NCI-H2196 treated with DMSO at 0.1 percent for 48 hours (cell line): ENCODE measurements around the gene PSD.

Experiments
- DNase-seq: peaks from one replicate; lab custom pipeline; 2025; ENCODE audit not compliant: unreplicated experiment; lab: John Stamatoyannopoulos, UW

Gene PSD

DNA sequence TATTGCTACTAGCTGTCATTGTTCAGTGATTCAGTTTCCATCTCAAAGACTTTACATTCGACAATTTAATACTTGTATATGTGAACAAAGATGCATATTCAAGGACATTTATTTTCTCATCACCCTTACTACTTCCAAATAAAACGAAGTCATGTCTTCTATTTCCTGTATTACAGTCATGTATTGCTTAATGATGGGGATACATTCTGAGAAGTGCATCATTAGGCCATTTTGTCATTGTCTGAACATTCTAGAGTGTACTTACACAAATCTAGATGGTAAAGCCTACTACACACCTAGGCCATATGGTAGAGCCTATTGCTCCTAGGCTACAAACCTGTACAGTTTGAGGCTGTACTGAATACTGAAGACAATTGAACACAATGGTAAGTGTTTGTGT is 26.3 kb upstream of the PSD start:
- DNase-seq, result no peak

DNA sequence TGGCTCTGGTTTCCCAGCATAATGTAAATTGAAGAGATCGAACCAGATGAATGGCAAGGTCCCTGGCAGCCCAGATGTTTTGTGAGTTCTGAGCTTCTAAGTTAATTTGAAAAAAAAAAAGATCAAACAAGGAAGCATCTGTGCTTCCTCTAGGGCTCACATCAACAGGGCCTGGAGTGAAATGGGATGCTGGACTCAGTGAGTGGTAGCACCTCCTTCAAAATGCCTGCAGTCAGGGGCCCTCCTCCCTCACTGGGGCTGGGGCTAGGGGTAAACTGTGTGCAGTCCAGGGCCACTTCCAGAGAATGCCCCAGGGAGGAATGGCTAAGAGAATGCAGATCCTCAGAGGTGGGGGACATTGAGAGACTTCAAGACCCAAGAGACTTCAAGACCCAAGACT is 19.8 kb upstream of the PSD start:
- DNase-seq, result no peak

DNA sequence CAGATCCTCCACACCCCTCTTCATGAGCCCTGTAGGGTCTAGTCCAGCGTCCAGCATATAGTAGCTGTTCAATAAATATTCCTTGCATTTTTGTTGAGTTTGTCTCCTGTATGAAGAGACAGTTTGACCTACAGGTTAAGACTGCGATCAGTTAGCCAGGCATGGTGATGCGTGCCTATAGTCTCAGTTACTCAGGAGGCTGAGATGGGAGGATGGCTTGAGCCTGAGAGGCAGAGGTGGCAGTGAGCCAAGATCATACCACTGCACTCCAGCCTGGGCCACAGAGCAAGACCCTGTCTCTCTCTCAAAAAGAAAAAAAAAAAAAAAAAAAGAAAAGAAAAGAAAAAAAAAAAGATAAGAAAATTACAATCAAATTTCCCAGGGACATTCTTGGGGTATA is 18.9 kb upstream of the PSD start:
- no peak for DNase-seq

DNA sequence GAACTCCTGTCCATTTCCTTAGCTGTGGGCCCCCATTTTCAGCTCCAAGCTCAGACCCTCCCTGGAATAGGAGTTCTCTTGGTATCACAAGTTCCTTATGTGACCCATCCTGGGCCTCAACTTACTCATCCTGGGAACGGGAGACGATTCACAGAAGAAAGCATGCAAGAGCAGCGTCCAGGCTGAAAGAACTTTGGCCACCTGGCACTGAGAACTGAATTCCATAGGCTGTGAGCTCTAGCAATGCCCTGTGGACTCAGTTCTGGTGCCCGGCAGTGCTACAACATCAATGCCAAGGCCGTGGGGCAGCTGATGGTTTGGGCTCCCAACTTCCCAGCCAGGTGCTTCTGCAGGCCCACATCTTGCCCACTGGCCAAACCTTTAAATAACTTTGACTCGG is 17.7 kb upstream of the PSD start:
- DNase-seq, result no peak

DNA sequence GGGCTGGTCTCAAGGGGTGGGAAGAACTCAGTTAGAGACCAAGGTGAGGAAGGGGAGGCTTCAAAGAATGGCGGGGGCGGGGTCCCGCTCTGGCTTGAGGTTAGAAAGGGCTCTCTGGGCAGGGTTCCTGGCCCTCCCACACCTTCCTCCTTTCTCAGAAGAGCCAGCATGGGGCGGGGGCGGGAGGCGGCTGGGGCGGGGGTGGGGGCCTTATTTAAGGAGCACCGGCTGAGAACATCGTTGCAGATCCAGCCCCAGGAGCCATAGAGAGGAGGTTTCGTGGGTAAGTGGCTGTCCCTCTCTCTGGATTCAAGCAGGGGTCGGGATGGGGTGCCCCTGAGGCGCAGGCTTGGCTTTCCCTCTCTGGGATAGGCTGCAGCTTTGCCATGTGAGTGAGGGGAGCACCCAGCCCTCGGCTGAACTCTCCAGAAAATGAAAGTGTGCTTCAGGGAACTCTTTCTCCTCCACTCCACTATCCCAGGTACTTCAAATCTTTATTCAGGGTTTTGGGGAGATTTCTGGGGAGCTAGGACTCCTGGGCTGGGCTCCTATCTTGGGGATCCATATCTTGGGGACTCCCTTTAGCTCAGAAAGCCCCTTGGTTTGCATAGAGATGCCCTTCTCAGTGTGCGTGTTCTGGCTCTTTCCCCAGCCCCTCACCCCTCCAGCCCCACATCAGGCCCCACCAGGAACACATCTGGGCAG is 17.1 kb upstream of the PSD start:
- no peak for DNase-seq

DNA sequence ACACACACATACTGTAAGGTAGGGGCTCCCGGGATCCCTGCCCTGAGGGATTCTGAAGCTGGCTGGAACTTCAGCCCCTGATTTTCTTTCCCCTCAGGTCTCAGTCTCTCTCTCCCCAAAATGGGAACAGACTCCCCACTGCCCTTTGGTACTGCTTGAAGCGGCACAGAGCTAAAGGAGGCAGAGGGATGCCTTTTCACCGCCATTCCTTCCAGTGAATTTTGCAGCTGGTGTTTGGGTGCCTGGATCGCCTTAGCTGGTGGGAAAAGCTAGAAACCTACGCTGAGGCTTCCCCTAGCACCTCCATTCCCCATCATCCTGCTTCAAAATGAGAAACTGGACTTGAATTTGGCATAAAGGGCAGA is 16.5 kb upstream of the PSD start:
- DNase-seq, result no peak

DNA sequence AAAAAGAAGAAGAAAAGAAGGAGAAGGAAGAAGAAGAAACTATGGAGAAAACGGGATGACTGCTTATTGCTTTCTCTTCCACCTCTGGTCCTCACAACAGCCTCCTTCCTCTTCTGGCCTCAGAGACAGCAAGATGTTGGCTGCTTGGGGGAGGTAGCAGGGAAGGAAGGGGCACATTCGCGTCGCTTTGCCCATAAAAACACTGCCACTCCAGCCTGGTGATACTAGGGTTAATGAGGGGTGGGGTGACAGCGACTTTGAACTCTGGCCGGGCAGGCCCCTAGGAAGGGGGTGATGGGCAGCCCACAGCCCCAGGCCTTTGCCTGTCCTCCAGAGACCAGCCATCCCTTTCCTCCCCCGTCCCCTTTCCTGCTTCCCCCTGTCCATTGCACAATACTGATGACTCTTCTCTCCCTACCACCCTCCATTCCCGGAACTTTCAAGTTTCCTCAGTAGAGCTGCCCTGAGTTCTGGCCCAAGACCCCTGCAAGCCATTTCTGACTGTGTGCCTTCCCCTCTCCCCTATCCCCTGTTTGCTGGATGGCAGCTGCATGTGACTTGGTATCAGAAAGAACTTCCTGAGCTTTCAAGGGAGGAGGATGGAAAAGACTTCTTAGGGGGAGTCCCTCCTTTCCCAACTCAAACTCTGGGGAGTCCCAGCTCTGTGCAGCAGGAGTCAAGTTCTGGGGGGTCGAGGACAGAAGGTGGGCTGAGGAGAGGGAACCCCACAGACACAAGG is 16.0 kb upstream of the PSD start:
- no peak for DNase-seq

DNA sequence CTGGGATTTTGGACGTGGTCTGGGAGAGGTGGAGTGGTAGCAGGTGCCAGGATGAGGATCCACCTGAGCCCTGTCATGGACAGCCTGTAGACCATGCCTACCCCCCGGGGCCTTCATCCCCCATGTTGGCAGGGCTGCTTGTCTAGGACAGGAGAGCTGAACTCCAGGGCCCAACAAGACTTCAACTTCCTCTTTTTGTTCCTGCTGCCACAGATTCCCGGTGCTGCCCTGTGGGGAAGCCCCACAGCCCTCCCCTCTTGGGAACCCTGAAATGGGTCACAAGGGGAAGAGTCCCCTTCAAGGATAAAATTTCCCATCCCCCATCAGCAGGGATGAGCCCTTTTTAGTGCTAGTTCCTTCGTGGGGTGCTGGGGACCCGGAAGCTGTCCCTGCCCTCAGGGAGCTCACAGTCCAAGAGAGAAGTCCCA is 15.0 kb upstream of the PSD start:
- DNase-seq, result no peak

DNA sequence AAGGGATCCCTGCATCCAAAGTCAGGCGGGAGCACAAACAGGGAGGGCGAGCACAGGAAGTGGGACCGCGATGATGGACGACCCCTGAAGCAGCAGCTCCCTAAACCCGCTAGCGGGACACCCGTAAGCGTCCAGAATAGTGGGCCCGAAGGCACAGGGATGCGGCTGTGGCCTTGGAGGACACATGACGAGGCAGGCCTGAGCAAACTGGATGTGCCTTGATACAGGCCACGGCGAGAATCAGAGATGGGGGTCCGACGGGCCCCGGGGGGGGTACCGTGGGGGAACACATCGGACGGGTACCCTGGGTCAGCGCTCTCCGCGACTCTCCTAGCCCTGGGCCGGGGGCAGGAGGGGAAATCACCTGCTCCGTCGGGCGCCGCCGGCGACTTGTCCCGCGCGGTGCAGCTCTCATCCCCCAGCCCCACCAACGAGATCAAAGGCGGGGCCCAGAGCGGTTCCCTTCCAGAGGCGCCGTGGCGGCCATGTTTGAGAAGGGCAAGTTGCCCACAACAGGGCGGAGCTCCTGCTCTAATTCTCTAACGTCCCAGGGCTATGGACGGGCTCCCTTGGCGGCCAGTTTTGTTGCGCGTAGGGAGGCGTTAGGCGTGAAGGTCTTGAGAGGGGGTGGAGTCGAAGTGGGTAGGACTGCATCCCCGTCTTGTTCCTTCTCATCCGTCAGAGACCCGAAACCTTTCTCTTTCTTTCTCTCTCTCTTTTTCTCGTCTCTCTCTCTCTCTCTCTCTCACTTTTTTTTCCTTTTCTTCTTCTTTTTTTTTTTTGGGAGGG is 13.8 kb upstream of the PSD start, which contains the start of gene CUEDC2:
CUEDC2 (minus strand) TSS at position 413 of the 789 bp plus-strand sequence. CDS start 7,386 bp downstream, outside the sequence.
- DNase-seq, result peak; percentile 76

DNA sequence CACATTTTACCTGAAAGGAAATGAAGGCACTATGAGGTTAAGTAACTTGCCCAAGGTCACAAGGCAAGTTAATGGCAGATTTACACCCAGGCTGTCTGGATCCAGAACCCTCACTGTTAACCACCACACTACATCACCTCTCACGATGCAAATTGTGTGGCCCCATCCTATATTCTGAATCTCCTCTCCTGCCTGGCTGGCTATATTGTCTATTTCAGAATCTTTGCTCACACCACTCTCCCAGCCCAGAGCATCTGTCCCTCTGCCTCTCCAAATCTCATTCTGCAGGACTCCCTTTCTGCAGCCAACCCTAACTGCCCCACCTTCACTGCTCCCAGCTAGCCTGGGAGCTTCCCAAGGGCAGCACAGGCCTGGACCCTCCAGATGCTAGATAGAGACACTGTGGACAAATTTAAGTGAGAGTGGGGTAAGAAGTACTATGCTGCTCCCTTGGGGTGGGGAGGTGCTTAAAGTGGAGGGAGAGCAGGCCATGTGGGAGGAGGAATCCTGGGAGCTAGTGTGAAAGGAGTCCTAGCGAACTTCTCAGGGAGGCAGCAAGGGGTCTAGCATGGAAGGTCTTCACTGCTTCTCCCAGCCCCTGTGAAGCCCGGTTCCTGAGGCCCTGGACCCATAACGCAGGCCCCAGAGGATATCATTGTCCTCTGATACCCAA is 13.0 kb upstream of the PSD start:
- no peak for DNase-seq

DNA sequence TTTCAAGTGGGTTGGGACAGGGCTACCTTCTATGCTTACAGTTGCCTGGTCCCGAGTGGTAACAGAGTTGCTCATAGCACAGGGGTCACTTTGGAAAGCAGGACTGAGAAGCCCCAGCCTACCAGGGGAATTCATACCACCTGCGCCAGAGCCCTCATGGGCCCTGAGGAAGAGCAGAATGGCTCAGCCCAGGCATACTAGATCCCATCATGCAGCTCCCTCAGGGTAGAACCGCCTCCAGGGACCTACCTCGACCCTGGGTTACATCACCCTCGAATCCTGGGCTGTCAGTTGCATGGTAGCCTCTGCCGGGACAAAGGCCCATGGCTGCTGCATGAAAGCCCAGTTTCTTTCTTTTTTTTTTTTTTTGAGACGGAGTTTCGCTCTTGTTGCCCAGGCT is 10.9 kb upstream of the PSD start:
- DNase-seq, result no peak

DNA sequence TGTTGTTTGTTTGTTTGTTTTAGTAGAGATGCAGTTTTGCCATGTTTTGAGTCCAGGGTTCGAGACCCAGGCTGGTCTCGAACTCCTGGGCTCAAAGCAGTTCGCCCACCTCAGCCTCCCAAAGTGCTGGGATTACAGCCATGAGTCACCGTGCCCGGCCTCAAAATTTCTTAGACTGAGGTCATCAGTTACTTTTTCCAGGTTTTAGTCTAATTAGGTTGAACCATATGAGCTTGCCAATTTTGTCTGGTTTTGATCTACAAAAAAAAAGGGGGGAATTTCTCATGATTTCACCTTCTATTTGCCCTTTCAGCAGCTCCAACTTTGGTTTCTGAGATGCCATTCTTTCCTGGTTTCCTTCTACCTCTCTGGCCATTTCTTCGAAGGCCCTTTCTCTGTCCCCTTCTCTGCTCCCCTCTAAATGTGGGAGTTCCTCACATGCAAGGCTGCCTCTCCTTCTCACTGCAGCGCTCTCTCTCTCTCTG is 8.3 kb upstream of the PSD start:
- no peak for DNase-seq

DNA sequence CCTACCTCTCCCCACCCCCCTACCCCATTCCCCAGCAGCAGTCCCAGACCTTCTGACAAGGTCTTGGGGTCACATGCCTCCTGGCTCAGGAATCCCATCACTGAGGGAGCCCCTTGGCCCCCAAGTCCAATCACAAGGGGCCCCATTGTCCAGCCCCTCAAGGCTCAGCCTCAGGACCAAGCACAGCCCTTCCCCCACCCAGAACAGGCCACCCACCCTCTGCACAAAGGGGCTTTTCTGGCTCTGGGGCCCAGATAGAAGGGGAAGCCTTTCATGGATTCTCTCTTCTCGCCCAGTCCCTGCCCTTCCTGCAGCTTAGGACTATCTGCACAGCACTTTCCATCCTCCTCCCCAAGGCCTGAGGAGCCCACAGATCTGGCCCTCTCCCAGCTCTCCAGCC is 6.9 kb upstream of the PSD start:
- DNase-seq, result no peak

DNA sequence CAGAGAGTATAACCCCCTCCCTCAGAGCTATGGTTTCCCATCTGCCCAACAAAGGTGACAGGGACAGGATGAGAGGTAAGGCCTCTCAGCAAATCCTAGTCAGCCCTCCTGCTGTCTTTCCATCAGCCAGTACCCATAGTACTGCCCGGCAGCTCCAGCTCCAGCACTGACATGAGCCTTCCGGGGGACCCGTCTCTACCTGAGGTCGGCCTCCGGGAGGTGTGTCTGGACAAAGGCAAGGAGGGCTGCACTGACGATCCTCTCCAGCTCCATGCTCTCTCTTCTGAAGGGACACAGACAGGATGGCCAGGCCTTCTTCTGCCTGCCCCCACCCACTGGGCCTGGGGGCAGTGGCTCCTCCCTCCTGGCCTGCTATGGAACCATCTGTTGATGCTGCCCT is 6.3 kb upstream of the PSD start:
- DNase-seq, result no peak

DNA sequence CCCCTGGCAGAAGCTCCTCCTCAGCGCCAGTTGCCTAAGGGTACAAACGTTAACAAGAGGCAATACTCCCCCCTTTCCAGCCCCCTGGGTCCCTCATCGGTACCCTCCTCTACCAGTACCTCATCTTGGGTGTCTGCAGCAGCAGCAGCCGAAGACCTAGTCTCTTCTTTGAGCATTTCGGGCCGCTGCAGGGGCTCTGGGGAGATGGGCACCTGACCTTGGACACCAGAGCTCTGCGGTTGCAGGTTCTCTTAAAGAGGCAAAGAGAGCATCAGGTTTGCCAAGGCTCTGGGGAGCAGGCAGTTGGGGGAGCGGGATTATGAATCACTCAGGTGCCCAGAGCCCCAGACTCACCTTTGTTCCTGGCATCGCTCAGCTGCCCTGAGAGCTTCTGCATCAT is 5.6 kb upstream of the PSD start:
- DNase-seq, result no peak

DNA sequence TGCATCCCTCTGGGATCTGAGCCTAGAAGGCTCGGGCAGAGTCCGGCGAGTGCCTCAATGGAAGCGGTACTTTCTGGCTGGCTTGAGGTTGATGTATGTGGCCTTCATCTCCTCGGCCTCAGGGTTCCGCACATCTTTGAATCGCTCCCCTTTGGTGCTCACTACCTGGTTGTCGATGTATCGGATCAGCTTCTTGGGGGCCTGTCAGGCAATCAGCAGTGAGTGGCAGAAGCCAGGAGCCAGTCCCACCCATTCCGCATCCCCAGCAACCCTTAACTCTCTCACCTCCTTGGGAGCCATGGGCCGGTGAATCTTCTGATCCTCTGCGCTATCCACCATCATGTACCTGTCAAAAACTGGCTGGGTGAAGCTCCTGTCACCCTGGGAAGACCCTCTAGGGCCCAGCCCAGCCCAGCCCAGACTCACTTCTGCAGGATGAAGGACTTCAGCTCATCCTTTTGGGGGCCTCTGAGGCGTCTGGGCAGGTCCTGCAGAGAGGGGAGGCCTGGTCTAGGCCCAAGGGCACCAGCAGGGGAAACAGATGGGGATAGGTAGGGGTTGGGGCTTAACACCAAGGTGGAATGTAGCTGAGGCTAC is 4.9 kb upstream of the PSD start:
- no peak for DNase-seq

DNA sequence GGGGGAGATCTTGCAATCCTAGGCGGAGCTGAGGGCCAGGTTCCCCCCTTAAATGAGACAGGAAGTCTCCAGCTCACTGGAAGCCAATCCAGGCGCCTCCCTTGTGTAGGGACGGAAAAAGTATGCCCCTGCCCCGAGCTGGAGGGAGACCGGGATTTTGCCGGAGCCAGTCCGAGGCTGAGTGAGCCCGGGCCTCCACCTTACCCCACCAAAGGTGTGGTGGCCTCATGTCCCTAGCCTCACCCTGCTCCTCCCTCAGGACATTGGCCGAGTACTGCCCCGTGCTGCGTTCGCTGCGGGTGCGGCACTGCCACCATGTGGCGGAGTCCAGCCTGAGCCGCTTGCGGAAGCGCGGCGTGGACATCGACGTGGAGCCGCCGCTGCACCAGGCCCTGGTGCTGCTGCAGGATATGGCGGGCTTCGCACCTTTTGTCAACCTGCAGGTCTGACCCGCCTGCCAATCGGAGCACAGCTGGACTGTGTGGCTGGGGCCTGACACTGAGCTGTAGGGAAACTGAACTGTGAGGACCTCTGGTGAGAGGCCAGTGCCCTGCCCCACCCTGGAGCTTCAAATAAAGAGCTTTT is 4.1 kb upstream of the PSD start:
- peak; percentile 14 for DNase-seq

DNA sequence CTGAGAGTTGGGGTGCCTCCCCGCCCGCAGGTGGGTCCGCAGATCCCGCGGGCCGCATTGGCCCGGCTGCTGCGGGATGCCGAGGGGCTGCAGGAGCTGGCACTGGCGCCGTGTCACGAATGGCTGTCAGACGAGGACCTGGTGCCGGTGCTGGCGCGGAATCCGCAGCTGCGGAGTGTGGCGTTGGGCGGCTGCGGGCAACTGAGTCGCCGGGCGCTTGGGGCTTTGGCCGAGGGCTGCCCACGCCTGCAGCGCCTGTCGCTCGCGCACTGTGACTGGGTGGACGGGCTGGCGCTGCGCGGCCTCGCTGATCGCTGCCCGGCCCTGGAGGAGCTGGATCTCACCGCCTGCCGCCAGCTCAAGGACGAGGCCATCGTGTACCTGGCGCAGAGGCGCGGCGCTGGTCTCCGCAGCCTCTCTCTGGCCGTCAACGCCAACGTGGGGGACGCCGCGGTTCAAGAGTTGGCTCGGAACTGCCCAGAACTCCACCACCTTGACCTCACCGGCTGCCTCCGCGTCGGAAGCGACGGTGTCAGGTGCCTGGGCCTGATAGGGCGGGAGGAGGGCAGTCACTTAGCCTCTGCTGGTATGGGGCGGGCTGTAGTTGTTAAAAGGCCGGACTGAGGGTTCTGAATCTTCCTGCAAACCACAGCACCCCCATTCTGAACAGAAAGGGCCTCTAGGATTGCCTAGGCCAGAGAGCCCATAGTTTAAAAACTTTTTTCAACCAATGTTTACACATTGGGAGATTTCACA is 3.4 kb upstream of the PSD start:
- peak; percentile 11 for DNase-seq

DNA sequence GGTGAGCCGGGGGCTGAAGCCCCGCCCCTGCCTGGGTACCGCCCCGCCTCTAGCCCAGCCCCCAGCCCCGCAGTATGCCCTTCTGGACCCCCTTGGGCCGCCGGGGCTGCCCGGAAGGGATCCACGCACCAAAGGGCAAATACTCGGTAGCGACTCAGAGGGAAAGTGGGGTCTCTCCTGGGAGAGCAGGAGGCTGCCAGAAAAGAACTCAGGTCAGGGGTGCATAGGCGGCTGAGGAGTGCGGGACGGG is 2.8 kb upstream of the PSD start:
- no peak for DNase-seq
